Parietal lobe (tissue), 2 donors: ENCODE data around the gene HSD3B7. TPM values are rescaled to one million over a fixed set of nuclear protein-coding genes. Genes with fewer than 3 reads are reported as not detected.

ENCODE experiments used
- small RNA-seq: library from RNA; depleted of rRNA; stranded (forward); fragments of <200 nt; gene quantifications from one replicate; pipeline ENCODE3, GENCODE V24; 2014; ENCODE audit warnings: low replicate concordance
- total RNA-seq: library from RNA; depleted of rRNA; stranded (reverse); fragments of >200 nt; gene quantifications from one replicate; pipeline ENCODE4 v1.2.3, GENCODE V29; 2014

The HSD3B7 gene
- total RNA-seq = 0.94 TPM

DNA sequence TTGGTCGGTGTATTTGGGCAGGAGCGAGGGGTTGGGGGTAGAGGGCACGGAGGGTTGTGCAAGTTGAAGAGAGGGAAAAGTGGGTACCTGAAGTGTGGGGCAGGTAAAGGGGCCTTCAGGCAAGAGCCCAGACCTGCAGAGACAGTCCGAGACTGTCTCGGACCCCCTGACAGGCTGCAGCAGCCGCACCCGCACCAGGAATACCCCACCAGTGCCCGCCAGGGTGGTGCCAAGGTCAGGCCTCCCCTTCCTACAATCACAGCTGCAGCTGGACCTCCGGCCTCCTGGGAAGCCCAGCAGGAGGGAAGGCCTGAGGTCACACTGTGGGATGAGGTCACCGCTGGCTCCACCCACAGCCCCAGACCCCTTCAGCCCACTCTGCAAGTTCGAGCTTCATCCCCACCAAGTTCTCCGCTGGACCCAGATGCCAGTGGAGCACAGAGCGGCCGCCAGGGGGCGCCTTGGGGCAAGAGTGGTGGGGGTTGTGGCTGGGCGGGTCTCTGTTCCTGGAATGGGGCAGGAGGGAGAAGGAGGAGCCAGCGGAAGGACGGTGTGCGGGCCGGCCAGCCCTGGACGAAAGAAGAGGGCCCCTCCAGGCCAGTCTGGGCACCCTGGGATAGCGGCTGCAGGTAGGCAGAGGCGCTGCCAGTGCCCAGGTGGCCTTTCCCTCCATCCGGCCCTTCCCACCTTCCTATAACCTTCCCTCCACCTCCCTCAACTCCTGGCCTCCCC lies at the start of gene HSD3B7:
TSS of gene HSD3B7 (plus strand) at position 539 of the 732 bp plus-strand sequence. CDS start 452 bp downstream, outside the sequence.

DNA sequence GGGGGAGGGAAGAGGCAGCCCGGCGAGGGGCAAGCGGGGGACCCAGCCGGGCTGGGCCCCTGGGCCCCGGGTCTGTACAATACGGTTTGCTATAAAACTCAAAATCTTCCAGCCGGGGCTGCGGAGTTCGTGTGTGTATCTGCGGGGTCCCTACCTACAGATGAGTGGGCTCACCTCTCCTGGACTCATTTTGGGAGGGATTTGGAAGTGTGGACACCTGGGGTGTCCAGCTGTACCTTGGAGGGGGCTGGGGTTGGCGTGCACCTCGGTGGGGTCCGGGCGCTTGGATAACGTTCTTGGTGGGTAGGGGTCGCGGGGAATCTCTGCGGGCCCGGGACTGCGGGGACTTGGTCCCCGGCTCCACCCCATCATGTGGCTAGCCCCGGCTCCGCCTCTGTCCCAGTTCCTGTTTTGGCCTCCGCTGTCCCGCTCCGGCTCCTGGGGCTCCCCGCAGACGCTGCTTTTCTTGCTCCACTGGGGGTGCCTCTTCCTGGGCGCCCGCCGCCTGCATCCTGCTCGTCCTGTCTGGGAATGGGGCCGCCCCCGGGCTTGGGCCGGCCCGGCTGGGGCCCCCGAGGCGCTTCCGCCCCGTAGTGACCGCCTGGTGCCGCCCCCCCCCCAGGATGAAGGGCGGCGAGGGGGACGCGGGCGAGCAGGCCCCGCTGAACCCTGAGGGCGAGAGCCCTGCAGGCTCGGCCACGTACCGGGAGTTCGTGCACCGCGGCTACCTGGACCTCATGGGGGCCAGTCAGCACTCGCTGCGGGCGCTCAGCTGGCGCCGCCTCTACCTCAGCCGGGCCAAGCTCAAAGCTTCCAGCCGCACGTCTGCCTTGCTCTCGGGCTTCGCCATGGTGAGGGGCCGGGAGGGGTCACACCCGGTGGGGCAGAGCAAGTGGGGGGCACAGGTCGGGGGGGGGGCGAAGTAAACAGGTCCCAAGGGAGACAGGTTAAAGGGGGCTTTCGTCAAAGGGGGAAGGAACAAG lies 36.0 kb upstream of the HSD3B7 start, which contains the start of gene ORAI3:
TSS of gene ORAI3 (plus strand) at position 402 of the 983 bp plus-strand sequence. CDS start at position 624, 222 bp downstream.

DNA sequence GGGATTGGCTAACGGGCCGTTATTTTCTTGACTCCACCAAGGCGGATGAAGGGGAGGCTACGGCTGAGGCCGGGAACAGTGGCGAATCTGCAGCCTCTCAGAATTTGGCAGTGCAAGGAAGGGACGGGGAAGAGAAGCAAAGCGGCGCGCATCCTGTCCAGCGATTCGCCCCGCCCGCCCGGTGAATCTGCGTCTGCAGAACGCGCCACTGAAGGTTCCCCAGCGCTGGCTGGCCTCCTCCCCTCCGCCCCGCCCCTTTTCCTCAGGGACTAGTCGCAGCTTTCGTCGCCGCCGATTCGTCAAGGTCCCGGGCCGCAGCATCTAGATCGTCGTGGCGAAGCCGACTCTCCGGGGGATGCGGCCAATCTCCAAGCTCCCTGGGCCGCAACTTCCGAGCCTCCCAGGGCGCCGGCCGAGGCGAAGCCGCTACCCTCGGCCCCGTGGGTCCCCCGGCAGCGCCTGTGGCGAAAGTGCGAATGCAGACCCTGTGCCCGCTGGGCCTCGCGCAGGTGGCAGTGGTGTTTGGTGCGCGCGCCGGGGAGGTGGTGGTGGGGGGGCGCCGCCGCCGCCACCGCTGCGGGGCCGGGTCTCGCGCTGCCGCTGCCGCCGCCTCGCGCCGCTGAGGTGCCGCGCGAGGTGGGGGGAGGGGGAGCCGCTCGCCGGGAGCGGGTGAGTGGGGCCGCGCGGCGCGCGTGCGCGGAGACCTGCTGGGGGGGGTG lies 27.4 kb upstream of the HSD3B7 start, which contains the start of gene SETD1A:
TSS of gene SETD1A (plus strand) at position 299 of the 719 bp plus-strand sequence. CDS start 978 bp downstream, outside the sequence.

DNA sequence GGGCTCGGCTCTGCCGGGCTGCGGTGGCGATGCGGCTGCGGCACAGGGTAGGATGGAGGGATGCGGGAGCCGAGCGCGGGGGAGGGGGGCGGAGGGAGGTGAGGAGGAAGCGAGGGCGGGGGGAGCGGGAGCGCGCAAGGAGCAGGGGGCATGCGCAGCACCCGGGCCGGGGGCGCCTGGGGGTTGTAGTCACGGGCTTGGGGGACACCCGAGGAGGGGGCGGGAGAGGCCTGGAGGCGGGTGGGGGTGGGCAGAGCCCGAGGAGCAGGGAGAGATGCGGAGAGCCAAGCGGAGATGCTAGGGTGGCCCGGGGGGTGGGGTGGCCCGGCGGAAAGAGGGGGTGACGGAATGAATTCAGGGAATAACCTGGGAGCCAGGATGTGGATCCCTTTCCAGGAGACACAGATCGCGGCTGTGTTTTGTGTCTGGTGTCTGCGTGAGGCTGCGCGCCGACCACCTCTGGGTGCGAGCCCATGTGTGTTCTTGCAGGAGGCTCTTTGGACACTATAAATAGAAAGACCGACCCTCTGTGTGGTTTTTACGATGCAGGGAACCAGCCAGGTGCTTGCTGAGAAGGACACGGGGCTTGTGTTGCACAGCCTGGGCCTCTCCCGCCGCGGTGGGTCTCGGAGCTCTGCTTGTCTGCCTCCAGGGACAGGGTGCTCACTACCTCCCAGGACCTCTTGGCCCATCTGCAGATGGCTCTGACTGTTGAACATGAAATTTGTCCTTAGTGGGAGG lies 25.7 kb downstream of the HSD3B7 start, which contains the start of gene STX1B:
TSS of gene STX1B (minus strand) at position 54 of the 741 bp plus-strand sequence. CDS start 242 bp downstream, outside the sequence.

DNA sequence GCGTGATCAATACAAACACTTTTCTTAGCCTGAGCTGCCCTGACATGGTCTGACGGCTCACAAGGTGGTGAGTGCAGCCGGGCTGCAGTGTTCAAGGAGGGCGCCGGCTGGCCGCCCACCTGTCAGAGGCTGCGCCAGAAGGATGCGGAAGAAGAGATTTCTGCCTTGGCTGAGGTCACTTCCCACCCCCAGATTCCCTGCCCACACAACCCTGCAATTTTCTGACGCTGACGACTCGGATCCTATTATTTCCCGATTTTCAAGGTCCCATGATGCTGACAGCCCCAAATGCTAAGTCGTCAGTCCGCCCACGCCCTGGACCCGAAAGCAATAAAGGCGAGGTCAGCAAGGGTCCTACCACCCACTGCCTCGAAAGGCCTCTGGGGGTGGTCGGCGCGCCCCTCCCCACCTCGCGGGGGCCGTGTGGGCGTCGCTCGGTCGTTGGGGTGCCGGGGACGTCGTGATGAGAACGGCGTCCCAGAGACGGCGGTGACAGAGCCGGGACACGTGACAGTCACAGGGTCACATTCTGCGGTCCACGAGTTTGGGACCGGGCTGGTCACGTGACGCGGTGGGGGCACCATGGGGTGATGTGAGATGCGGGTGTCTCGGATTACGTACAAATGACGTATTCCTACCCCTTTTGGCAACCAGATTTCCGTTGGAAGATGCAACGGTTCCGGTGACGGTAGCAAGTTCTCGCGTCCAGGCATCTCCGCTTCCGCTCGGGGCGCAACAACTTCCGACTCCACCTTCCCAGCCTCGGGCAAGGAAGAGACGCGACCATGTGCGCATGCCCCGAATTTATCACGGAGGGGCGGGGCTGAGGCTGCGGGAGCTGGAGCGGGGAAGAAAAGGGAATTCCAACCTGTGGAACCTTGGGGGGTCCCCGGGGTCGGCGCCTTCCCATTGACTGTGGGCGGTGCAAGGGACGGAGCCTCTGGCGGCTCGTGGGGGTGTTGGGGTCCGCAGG lies 48.0 kb downstream of the HSD3B7 start, which contains the start of gene STX4:
TSS of gene STX4 (plus strand) at position 823 of the 973 bp plus-strand sequence. CDS start 248 bp downstream, outside the sequence.

Small RNAs within 50 kb of the gene (small RNA-seq; reads per million reads assigned to genes)
- gene AC135048.1 = not detected

Other genes with a start within 250 kb of the HSD3B7 start
- gene PHKG2, start 236.8 kb upstream of the HSD3B7 start, total RNA-seq = 12.8 TPM
- gene CFAP119, start 223.1 kb upstream of the HSD3B7 start, total RNA-seq = 5.3 TPM
- 124 TPM for gene RNF40, start 222.9 kb upstream of the HSD3B7 start, total RNA-seq
- gene ZNF629, start 198.0 kb upstream of the HSD3B7 start, total RNA-seq = 18.8 TPM
- gene BCL7C, start 91.1 kb upstream of the HSD3B7 start, total RNA-seq = 47.3 TPM
- gene CTF1, start 88.6 kb upstream of the HSD3B7 start, total RNA-seq = 0.31 TPM
- 45.4 TPM for gene FBXL19, start 61.6 kb upstream of the HSD3B7 start, total RNA-seq
- 3.8 TPM for gene ORAI3, start 36.1 kb upstream of the HSD3B7 start, total RNA-seq
- gene SETD1A, start 27.5 kb upstream of the HSD3B7 start, total RNA-seq = 5.0 TPM
- 31.6 TPM for gene STX1B, start 25.4 kb downstream of the HSD3B7 start, total RNA-seq
- gene STX4, start 48.4 kb downstream of the HSD3B7 start, total RNA-seq = 26.3 TPM
- gene ZNF668, start 89.0 kb downstream of the HSD3B7 start, total RNA-seq = 10.3 TPM
- 20.3 TPM for gene ZNF646, start 89.2 kb downstream of the HSD3B7 start, total RNA-seq
- 8.1 TPM for gene PRSS53, start 103.7 kb downstream of the HSD3B7 start, total RNA-seq
- 39.4 TPM for gene VKORC1, start 109.6 kb downstream of the HSD3B7 start, total RNA-seq
- gene BCKDK, start 123.2 kb downstream of the HSD3B7 start, total RNA-seq = 21.6 TPM
- 49.5 TPM for gene KAT8, start 132.5 kb downstream of the HSD3B7 start, total RNA-seq
- not detected for gene PRSS8, start 150.5 kb downstream of the HSD3B7 start, total RNA-seq
- gene PRSS36, start 164.9 kb downstream of the HSD3B7 start, total RNA-seq = 0.31 TPM
- 119 TPM for gene FUS, start 194.9 kb downstream of the HSD3B7 start, total RNA-seq
- 1.3 TPM for gene PYCARD, start 217.6 kb downstream of the HSD3B7 start, total RNA-seq
- 0.63 TPM for gene TRIM72, start 228.9 kb downstream of the HSD3B7 start, total RNA-seq
- not detected for gene PYDC1, start 231.9 kb downstream of the HSD3B7 start, total RNA-seq